HEK293 (cell line): Measurements from ENCODE around the gene NELFB.

Experiments
- EGR2 ChIP-seq: fragments of 450-650 bp; formaldehyde crosslinking; IDR thresholded peaks from 2 replicates; pipeline ENCODE4 v1.5.1; 2016; ENCODE audit warnings: low read depth, missing biosample characterization, missing genetic modification characterization
- GLIS1 ChIP-seq: fragments of 450-650 bp; formaldehyde crosslinking; IDR thresholded peaks from 2 replicates; pipeline ENCODE4 v1.5.1; 2016; ENCODE audit warnings: missing biosample characterization, missing genetic modification characterization
- GLIS2 ChIP-seq: fragments of 450-650 bp; formaldehyde crosslinking; IDR thresholded peaks from 2 replicates; pipeline ENCODE4 v1.5.1; 2016; ENCODE audit warnings: missing biosample characterization, missing genetic modification characterization
- KLF1 ChIP-seq: fragments of 450-650 bp; formaldehyde crosslinking; IDR thresholded peaks from 2 replicates; pipeline ENCODE4 v1.5.1; 2016; ENCODE audit warnings: missing biosample characterization, missing genetic modification characterization
- KLF8 ChIP-seq: fragments of 450-650 bp; formaldehyde crosslinking; IDR thresholded peaks from 2 replicates; pipeline ENCODE4 v1.5.1; 2016; ENCODE audit warnings: missing biosample characterization, missing genetic modification characterization
- KLF9 ChIP-seq: fragments of 450-650 bp; formaldehyde crosslinking; IDR thresholded peaks from 2 replicates; pipeline ENCODE4 v1.5.1; 2016; ENCODE audit warnings: missing biosample characterization, missing genetic modification characterization, low read depth
- SALL2 ChIP-seq: fragments of 450-650 bp; formaldehyde crosslinking; IDR thresholded peaks from 2 replicates; pipeline ENCODE4 v1.5.0; 2017; ENCODE audit warnings: missing biosample characterization, mild to moderate bottlenecking, missing genetic modification characterization, borderline replicate concordance
- SCRT2 ChIP-seq: fragments of 450-650 bp; formaldehyde crosslinking; IDR thresholded peaks from 2 replicates; pipeline ENCODE4 v1.5.1; 2016; ENCODE audit warnings: missing biosample characterization, missing genetic modification characterization
- YY1 ChIP-seq: fragments of 450-650 bp; formaldehyde crosslinking; IDR thresholded peaks from 2 replicates; pipeline ENCODE4 v1.5.1; 2018; ENCODE audit warnings: missing biosample characterization, missing genetic modification characterization
- ZBTB17 ChIP-seq: fragments of 450-650 bp; formaldehyde crosslinking; IDR thresholded peaks from 2 replicates; pipeline ENCODE4 v1.5.1; 2016; ENCODE audit warnings: missing biosample characterization, missing genetic modification characterization
- ZFHX2 ChIP-seq: fragments of 450-650 bp; formaldehyde crosslinking; conservative IDR thresholded peaks from 2 replicates; pipeline ENCODE4 v1.5.1; 2016; ENCODE audit warnings: missing biosample characterization, missing genetic modification characterization
- ZNF112 ChIP-seq: fragments of 450-650 bp; formaldehyde crosslinking; IDR thresholded peaks from 2 replicates; pipeline ENCODE4 v1.5.0; 2017; ENCODE audit warnings: missing biosample characterization, missing genetic modification characterization
- ZNF138 ChIP-seq: fragments of 450-650 bp; formaldehyde crosslinking; IDR thresholded peaks from 2 replicates; pipeline ENCODE4 v1.5.1; 2016; ENCODE audit warnings: missing biosample characterization, missing genetic modification characterization, borderline replicate concordance
- ZNF24 ChIP-seq: fragments of 450-650 bp; formaldehyde crosslinking; IDR thresholded peaks from 2 replicates; pipeline ENCODE4 v1.5.1; 2016; ENCODE audit warnings: missing biosample characterization, missing genetic modification characterization
- ZNF335 ChIP-seq: fragments of 450-650 bp; formaldehyde crosslinking; conservative IDR thresholded peaks from 2 replicates; pipeline ENCODE4 v1.5.1; 2016; ENCODE audit warnings: missing biosample characterization, missing genetic modification characterization
- ZNF416 ChIP-seq: fragments of 450-650 bp; formaldehyde crosslinking; IDR thresholded peaks from 2 replicates; pipeline ENCODE4 v1.5.1; 2016; ENCODE audit warnings: missing biosample characterization, missing genetic modification characterization
- ZNF521 ChIP-seq: fragments of 450-650 bp; formaldehyde crosslinking; IDR thresholded peaks from 2 replicates; pipeline ENCODE4 v1.5.1; 2017; ENCODE audit warnings: missing biosample characterization, mild to moderate bottlenecking, missing genetic modification characterization
- ZNF600 ChIP-seq: fragments of 450-650 bp; formaldehyde crosslinking; IDR thresholded peaks from 2 replicates; pipeline ENCODE4 v1.5.1; 2016; ENCODE audit warnings: missing biosample characterization, missing genetic modification characterization
- ZNF623 ChIP-seq: fragments of 450-650 bp; formaldehyde crosslinking; IDR thresholded peaks from 2 replicates; pipeline ENCODE4 v1.5.1; 2016; ENCODE audit warnings: missing biosample characterization, missing genetic modification characterization
- ZSCAN30 ChIP-seq: fragments of 450-650 bp; IDR thresholded peaks from 2 replicates; pipeline ENCODE4 v1.5.1; 2018; ENCODE audit warnings: missing biosample characterization, mild to moderate bottlenecking, missing genetic modification characterization, moderate library complexity
- TF ChIP-seq, protein P1 (sequence below): fragments of 450-650 bp; formaldehyde crosslinking; IDR thresholded peaks from 2 replicates; pipeline ENCODE4 v1.5.1; 2016; ENCODE audit warnings: missing biosample characterization, missing genetic modification characterization
- TF ChIP-seq, protein P2 (sequence below): fragments of 450-650 bp; formaldehyde crosslinking; IDR thresholded peaks from 2 replicates; pipeline ENCODE4 v1.5.1; 2017; ENCODE audit warnings: missing biosample characterization, missing genetic modification characterization
- TF ChIP-seq, protein P3 (sequence below): fragments of 450-650 bp; formaldehyde crosslinking; IDR thresholded peaks from 2 replicates; pipeline ENCODE4 v1.5.1; 2017; ENCODE audit warnings: missing biosample characterization, missing genetic modification characterization
- TF ChIP-seq, protein P4 (sequence below): fragments of 450-650 bp; formaldehyde crosslinking; IDR thresholded peaks from 2 replicates; pipeline ENCODE4 v1.5.1; 2017; ENCODE audit warnings: missing biosample characterization, mild to moderate bottlenecking, missing genetic modification characterization, moderate library complexity
- TF ChIP-seq, protein P5 (sequence below): fragments of 450-650 bp; formaldehyde crosslinking; IDR thresholded peaks from 2 replicates; pipeline ENCODE4 v1.5.1; 2016; ENCODE audit warnings: missing biosample characterization, missing genetic modification characterization
- TF ChIP-seq, protein P6 (sequence below): fragments of 450-650 bp; formaldehyde crosslinking; IDR thresholded peaks from 2 replicates; pipeline ENCODE4 v1.5.1; 2016; ENCODE audit warnings: missing biosample characterization, missing genetic modification characterization
- TF ChIP-seq, protein P7 (sequence below): fragments of 450-650 bp; formaldehyde crosslinking; IDR thresholded peaks from 2 replicates; pipeline ENCODE4 v1.5.1; 2016; ENCODE audit warnings: missing biosample characterization, missing genetic modification characterization

Gene NELFB

DNA sequence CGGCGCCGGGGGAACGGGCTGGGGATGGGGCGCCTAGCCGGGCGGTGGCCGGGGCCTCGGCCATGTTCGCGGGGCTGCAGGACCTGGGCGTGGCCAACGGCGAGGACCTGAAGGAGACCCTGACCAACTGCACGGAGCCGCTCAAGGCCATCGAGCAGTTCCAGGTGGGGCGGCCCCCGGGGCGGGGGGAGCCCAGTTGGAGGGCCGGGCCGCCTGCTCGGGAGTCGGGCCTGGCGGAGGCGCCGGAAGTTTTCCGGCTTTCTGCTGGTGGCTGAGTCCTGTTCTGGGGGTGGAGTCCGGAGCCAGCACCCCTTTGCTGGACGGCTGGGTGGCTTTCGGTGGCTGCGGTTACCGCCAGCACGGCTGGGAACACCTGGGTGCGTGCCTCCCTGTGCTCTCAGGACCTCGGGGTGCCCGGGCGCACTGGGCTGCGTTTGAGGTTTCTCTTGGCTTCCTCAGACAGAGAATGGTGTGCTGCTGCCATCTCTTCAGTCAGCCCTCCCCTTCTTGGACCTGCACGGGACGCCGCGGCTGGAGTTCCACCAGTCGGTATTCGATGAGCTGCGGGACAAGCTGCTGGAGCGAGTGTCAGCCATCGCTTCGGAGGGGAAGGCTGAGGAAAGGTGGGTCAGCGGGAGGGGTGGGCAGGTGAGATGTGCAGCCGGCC, 454 bp downstream of the NELFB start (continued):
- TF ChIP-seq, protein P1, sequence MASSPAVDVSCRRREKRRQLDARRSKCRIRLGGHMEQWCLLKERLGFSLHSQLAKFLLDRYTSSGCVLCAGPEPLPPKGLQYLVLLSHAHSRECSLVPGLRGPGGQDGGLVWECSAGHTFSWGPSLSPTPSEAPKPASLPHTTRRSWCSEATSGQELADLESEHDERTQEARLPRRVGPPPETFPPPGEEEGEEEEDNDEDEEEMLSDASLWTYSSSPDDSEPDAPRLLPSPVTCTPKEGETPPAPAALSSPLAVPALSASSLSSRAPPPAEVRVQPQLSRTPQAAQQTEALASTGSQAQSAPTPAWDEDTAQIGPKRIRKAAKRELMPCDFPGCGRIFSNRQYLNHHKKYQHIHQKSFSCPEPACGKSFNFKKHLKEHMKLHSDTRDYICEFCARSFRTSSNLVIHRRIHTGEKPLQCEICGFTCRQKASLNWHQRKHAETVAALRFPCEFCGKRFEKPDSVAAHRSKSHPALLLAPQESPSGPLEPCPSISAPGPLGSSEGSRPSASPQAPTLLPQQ: no peak
- TF ChIP-seq KLF1 (tag by site-specific recombination) (no peak), ZSCAN30 (tag by site-specific recombination) (no peak), YY1 (tag by site-specific recombination) (0 out of 2 replicates have a peak, but pooled peaks have one; percentile 2), ZNF138 (no peak), KLF8 (tag by site-specific recombination) (peak; percentile 49; the same call in 1 of the 2 replicates), ZNF623 (no peak), ZFHX2 (tag by site-specific recombination) (no peak), ZNF24 (no peak), EGR2 (tag by site-specific recombination) (no peak), ZNF416 (no peak), SALL2 (tag by site-specific recombination) (no peak), GLIS2 (peak; percentile 63), KLF9 (tag by site-specific recombination) (0 out of 2 replicates have a peak, but pooled peaks have one; percentile 18), ZNF112 (tag by site-specific recombination) (no peak), ZNF521 (tag by site-specific recombination) (no peak), GLIS1 (tag by site-specific recombination) (peak; percentile 39; the same call in 1 of the 2 replicates), ZNF600 (tag by site-specific recombination) (peak; percentile 56; the same call in 1 of the 2 replicates), ZBTB17 (tag by site-specific recombination) (peak; percentile 38; the same call in 1 of the 2 replicates), SCRT2 (no peak), ZNF335 (tag by site-specific recombination) (peak; percentile 98)
- TF ChIP-seq, protein P2, sequence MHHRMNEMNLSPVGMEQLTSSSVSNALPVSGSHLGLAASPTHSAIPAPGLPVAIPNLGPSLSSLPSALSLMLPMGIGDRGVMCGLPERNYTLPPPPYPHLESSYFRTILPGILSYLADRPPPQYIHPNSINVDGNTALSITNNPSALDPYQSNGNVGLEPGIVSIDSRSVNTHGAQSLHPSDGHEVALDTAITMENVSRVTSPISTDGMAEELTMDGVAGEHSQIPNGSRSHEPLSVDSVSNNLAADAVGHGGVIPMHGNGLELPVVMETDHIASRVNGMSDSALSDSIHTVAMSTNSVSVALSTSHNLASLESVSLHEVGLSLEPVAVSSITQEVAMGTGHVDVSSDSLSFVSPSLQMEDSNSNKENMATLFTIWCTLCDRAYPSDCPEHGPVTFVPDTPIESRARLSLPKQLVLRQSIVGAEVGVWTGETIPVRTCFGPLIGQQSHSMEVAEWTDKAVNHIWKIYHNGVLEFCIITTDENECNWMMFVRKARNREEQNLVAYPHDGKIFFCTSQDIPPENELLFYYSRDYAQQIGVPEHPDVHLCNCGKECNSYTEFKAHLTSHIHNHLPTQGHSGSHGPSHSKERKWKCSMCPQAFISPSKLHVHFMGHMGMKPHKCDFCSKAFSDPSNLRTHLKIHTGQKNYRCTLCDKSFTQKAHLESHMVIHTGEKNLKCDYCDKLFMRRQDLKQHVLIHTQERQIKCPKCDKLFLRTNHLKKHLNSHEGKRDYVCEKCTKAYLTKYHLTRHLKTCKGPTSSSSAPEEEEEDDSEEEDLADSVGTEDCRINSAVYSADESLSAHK: no peak
- TF ChIP-seq, protein P3, sequence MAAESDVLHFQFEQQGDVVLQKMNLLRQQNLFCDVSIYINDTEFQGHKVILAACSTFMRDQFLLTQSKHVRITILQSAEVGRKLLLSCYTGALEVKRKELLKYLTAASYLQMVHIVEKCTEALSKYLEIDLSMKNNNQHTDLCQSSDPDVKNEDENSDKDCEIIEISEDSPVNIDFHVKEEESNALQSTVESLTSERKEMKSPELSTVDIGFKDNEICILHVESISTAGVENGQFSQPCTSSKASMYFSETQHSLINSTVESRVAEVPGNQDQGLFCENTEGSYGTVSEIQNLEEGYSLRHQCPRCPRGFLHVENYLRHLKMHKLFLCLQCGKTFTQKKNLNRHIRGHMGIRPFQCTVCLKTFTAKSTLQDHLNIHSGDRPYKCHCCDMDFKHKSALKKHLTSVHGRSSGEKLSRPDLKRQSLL (tag by site-specific recombination): no peak
- TF ChIP-seq, protein P4, sequence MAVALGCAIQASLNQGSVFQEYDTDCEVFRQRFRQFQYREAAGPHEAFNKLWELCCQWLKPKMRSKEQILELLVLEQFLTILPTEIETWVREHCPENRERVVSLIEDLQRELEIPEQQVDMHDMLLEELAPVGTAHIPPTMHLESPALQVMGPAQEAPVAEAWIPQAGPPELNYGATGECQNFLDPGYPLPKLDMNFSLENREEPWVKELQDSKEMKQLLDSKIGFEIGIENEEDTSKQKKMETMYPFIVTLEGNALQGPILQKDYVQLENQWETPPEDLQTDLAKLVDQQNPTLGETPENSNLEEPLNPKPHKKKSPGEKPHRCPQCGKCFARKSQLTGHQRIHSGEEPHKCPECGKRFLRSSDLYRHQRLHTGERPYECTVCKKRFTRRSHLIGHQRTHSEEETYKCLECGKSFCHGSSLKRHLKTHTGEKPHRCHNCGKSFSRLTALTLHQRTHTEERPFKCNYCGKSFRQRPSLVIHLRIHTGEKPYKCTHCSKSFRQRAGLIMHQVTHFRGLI (tag by site-specific recombination): no peak
- TF ChIP-seq, protein P5, sequence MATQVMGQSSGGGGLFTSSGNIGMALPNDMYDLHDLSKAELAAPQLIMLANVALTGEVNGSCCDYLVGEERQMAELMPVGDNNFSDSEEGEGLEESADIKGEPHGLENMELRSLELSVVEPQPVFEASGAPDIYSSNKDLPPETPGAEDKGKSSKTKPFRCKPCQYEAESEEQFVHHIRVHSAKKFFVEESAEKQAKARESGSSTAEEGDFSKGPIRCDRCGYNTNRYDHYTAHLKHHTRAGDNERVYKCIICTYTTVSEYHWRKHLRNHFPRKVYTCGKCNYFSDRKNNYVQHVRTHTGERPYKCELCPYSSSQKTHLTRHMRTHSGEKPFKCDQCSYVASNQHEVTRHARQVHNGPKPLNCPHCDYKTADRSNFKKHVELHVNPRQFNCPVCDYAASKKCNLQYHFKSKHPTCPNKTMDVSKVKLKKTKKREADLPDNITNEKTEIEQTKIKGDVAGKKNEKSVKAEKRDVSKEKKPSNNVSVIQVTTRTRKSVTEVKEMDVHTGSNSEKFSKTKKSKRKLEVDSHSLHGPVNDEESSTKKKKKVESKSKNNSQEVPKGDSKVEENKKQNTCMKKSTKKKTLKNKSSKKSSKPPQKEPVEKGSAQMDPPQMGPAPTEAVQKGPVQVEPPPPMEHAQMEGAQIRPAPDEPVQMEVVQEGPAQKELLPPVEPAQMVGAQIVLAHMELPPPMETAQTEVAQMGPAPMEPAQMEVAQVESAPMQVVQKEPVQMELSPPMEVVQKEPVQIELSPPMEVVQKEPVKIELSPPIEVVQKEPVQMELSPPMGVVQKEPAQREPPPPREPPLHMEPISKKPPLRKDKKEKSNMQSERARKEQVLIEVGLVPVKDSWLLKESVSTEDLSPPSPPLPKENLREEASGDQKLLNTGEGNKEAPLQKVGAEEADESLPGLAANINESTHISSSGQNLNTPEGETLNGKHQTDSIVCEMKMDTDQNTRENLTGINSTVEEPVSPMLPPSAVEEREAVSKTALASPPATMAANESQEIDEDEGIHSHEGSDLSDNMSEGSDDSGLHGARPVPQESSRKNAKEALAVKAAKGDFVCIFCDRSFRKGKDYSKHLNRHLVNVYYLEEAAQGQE (tag by site-specific recombination): no peak; the same call in 1 of the 2 replicates
- TF ChIP-seq, protein P6, sequence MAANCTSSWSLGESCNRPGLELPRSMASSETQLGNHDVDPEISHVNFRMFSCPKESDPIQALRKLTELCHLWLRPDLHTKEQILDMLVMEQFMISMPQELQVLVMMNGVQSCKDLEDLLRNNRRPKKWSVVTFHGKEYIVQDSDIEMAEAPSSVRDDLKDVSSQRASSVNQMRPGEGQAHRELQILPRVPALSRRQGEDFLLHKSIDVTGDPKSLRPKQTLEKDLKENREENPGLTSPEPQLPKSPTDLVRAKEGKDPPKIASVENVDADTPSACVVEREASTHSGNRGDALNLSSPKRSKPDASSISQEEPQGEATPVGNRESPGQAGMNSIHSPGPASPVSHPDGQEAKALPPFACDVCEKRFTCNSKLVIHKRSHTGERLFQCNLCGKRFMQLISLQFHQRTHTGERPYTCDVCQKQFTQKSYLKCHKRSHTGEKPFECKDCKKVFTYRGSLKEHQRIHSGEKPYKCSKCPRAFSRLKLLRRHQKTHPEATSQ (tag by site-specific recombination): no peak
- TF ChIP-seq, protein P7, sequence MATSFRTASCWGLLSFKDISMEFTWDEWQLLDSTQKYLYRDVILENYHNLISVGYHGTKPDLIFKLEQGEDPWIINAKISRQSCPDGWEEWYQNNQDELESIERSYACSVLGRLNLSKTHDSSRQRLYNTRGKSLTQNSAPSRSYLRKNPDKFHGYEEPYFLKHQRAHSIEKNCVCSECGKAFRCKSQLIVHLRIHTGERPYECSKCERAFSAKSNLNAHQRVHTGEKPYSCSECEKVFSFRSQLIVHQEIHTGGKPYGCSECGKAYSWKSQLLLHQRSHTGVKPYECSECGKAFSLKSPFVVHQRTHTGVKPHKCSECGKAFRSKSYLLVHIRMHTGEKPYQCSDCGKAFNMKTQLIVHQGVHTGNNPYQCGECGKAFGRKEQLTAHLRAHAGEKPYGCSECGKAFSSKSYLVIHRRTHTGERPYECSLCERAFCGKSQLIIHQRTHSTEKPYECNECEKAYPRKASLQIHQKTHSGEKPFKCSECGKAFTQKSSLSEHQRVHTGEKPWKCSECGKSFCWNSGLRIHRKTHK (tag by site-specific recombination): no peak
